HTR-8/SVneo (cell line): ENCODE data around the gene THAP8.
A peak's percentile ranks its signal among the peaks of the same experiment; 100 is the strongest.
"Not testable (repeated sequence)": the region's sequence is repeated elsewhere in the genome, so short reads cannot be mapped to it uniquely, and the experiment has no call there.

Source experiments
- DNase-seq: peaks from one replicate; pipeline ENCODE4 v3.0.0; 2011; ENCODE audit warnings: low spot score, mixed read lengths; ENCODE audit not compliant: insufficient read length
- FAIRE-seq: peaks from 2 replicates; lab custom pipeline; 2011; peaks lifted over from hg19 to GRCh38; lab: Jason Lieb, UNC

Gene THAP8

GRCh38 chr19:36072081-36072480, 18.0 kb upstream of the THAP8 start:
- DNase-seq (no peak), FAIRE-seq (peak; percentile 16)

GRCh38 chr19:36068810-36069499, 14.9 kb upstream of the THAP8 start:
- not testable (repeated sequence) for FAIRE-seq, DNase-seq

GRCh38 chr19:36067681-36068080, 13.6 kb upstream of the THAP8 start:
- DNase-seq (no peak), FAIRE-seq (no peak)

GRCh38 chr19:36064826-36065225, 10.7 kb upstream of the THAP8 start:
- FAIRE-seq (no peak), DNase-seq (no peak)

GRCh38 chr19:36061367-36061766, 7.3 kb upstream of the THAP8 start:
- DNase-seq (no peak), FAIRE-seq (no peak)

GRCh38 chr19:36060430-36060829, 6.3 kb upstream of the THAP8 start:
- DNase-seq = peak; percentile 54
- no peak for FAIRE-seq

- FAIRE-seq (no peak), DNase-seq (no peak)
Observed at GRCh38 chr19:36059180-36059910, 5.3 kb upstream of the THAP8 start.

GRCh38 chr19:36058481-36059179, 4.5 kb upstream of the THAP8 start:
- FAIRE-seq (no peak), DNase-seq (no peak)

- DNase-seq (peak; percentile 95), FAIRE-seq (peak; percentile 38)
Observed at GRCh38 chr19:36054733-36055686, 925 bp upstream of the THAP8 start, which contains the start of gene WDR62. Gene WDR62, plus strand, starts transcription at chr19:36054897. Its CDS starts 75 bp downstream, at chr19:36054972.

GRCh38 chr19:36051637-36052036, 2.4 kb downstream of the THAP8 start:
- DNase-seq = no peak
- no peak for FAIRE-seq

- no peak for FAIRE-seq
Observed at GRCh38 chr19:36051236-36051635, 2.8 kb downstream of the THAP8 start.

GRCh38 chr19:36049080-36049698, 4.9 kb downstream of the THAP8 start:
- FAIRE-seq = no peak
- no peak for DNase-seq

More at GRCh38 chr19:36051236-36051635, 2.8 kb downstream of the THAP8 start:
- no peak for DNase-seq

GRCh38 chr19:36047835-36048234, 6.2 kb downstream of the THAP8 start:
- FAIRE-seq = no peak
- DNase-seq = no peak

- DNase-seq = no peak
Observed at GRCh38 chr19:36046443-36047050, 7.5 kb downstream of the THAP8 start.

GRCh38 chr19:36043952-36044351, 10.1 kb downstream of the THAP8 start:
- DNase-seq (no peak), FAIRE-seq (no peak)

More at GRCh38 chr19:36046443-36047050, 7.5 kb downstream of the THAP8 start:
- no peak for FAIRE-seq

GRCh38 chr19:36041831-36042230, 12.3 kb downstream of the THAP8 start:
- FAIRE-seq = peak; percentile 85
- DNase-seq = peak; percentile 30

- not testable (repeated sequence) for DNase-seq, FAIRE-seq
Observed at GRCh38 chr19:36041092-36041491, 13.0 kb downstream of the THAP8 start.

- no peak for DNase-seq
- FAIRE-seq = no peak
Observed at GRCh38 chr19:36040495-36040894, 13.6 kb downstream of the THAP8 start.
